ENCODE results near the gene KLHL13.

KLHL13 gene

DNA sequence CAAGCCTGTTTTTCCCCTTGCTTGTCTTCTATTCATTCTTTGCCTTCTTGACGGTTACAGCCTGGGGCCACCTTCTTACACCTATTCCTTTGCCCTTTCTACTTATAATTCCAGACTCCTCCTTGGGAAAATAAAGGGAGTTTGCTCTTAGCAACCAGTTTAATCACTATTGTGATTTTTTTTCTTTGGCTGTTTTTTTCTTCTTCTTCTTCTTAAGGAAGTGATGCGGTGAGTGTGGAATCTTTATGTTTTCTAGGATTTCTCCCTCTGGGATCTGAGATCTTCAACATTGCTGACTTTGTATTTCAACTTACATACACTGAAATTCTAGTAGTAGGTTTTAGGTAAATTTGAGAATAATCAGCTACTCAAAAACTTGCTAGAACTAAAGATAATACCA lies 1.1 kb upstream of the KLHL13 start:
- TF ChIP-seq POLR2A (IDR thresholded peaks at IDR 0.05; ENCODE audit: low read length) = no peak
- no peak for TF ChIP-seq GATA1 (IDR thresholded peaks at IDR 0.05; ENCODE audit: low read depth, low read length)
- no peak for DNase-seq

DNA sequence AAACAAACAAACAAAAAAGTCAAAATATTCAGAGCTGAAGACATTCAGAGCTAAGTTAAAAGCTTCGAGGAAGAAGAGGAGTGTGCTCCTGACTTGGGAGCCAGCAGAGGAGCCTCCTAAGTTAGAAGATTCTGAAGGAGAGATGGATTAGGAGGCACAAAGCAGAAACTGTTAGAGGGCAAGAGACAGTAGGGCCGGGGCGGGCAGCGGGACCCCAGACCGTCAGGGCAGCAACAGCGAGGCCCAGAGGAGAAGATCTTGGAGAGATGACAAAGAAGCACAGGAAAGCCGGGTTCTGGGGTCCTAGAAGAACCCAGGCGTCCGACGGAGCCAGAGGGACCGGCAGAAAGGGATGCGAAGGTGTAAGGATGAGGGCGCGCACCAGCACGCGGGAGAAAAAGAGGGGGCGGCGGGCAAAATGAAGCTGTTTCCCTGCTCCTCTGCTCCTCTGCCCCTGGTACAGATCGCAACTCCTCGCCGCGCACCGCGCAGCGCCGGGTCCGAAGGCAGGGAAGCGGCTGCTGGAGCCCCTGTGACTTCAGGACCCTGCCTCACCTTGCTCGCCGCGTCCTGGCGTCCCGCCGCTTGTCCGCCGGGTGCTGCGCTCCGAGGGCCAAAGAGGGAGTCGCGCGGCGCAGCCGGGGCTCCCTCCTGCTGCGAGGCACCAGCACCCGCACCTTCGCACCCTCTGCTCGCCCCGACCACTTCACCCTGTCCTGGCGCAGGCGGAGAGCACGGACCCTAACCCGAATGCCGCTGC lies 477 bp downstream of the KLHL13 start:
- TF ChIP-seq GATA1 (IDR thresholded peaks at IDR 0.05; ENCODE audit: low read depth, low read length) (no peak), POLR2A (IDR thresholded peaks at IDR 0.05; ENCODE audit: low read length) (no peak)
- no peak for DNase-seq

DNA sequence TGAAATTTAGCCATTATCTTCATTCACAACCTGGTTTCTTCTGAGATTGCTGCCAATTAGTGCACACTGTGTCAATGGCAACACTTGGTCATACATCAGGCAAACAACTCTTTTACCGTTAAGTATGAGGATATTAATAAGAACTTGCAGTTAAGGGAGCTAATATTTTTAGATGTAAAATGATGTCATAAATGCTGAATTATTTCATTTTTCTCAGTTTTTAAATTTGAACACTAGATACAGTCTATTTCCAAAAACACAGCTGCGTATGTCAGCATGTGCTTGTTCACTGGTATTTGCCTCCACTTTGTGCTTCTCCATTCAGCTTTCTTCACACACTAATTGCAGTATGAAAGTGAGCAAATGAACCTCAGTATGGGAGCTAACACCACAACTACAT lies 1.6 kb downstream of the KLHL13 start:
- no peak for TF ChIP-seq POLR2A (IDR thresholded peaks at IDR 0.05; ENCODE audit: low read length)
- no peak for DNase-seq

GRCh38 chrX:118109065-118109464 lies 7.5 kb downstream of the KLHL13 start:
- no peak for DNase-seq
- TF ChIP-seq GATA1 (IDR thresholded peaks at IDR 0.05; ENCODE audit: low read depth, low read length) (no peak), POLR2A (IDR thresholded peaks at IDR 0.05; ENCODE audit: low read length) (no peak)

- TF ChIP-seq GATA1 (IDR thresholded peaks at IDR 0.05; ENCODE audit: low read depth, low read length) (no peak), POLR2A (IDR thresholded peaks at IDR 0.05; ENCODE audit: low read length) (no peak)
These were observed 8.3 kb downstream of the KLHL13 start for GRCh38 chrX:118108304-118108703.

DNA sequence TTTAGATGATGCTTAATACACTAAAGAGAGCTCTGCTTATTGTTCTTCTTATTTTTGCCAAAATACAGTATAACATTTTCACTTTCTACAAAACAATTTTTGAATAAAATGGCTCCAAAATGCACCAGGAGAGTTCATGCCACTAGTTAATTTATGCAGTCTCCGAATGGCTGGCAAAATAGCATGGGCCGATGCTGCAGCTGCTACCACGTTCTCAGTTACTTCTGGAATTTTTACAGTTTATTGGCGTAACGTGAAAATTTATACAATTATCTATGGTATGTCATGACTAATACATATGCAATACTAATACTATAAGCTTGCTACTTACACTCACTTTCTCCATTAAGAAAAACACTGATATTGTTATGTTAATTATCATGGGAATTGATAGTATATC lies 16.5 kb downstream of the KLHL13 start:
- no peak for DNase-seq
- TF ChIP-seq POLR2A (IDR thresholded peaks at IDR 0.05; ENCODE audit: low read length) = no peak
- TF ChIP-seq GATA1 (IDR thresholded peaks at IDR 0.05; ENCODE audit: low read depth, low read length) = no peak

More at GRCh38 chrX:118108304-118108703, 8.3 kb downstream of the KLHL13 start:
- no peak for DNase-seq

GRCh38 chrX:118088084-118088483 lies 28.5 kb downstream of the KLHL13 start:
- DNase-seq = no peak
- TF ChIP-seq GATA1 (IDR thresholded peaks at IDR 0.05; ENCODE audit: low read depth, low read length) = no peak
- no peak for TF ChIP-seq POLR2A (IDR thresholded peaks at IDR 0.05; ENCODE audit: low read length)

- no peak for TF ChIP-seq GATA1 (IDR thresholded peaks at IDR 0.05; ENCODE audit: low read depth, low read length)
- no peak for TF ChIP-seq POLR2A (IDR thresholded peaks at IDR 0.05; ENCODE audit: low read length)
- no peak for DNase-seq
These were observed 42.4 kb downstream of the KLHL13 start for GRCh38 chrX:118074196-118074595.

- no peak for DNase-seq
- no peak for TF ChIP-seq GATA1 (IDR thresholded peaks at IDR 0.05; ENCODE audit: low read depth, low read length)
- TF ChIP-seq POLR2A (IDR thresholded peaks at IDR 0.05; ENCODE audit: low read length) = no peak
These were observed 49.6 kb downstream of the KLHL13 start for GRCh38 chrX:118066867-118067515.

- no peak for TF ChIP-seq POLR2A (IDR thresholded peaks at IDR 0.05; ENCODE audit: low read length)
- no peak for TF ChIP-seq GATA1 (IDR thresholded peaks at IDR 0.05; ENCODE audit: low read depth, low read length)
- DNase-seq = no peak
These were observed 53.6 kb downstream of the KLHL13 start for GRCh38 chrX:118062817-118063615.

DNA sequence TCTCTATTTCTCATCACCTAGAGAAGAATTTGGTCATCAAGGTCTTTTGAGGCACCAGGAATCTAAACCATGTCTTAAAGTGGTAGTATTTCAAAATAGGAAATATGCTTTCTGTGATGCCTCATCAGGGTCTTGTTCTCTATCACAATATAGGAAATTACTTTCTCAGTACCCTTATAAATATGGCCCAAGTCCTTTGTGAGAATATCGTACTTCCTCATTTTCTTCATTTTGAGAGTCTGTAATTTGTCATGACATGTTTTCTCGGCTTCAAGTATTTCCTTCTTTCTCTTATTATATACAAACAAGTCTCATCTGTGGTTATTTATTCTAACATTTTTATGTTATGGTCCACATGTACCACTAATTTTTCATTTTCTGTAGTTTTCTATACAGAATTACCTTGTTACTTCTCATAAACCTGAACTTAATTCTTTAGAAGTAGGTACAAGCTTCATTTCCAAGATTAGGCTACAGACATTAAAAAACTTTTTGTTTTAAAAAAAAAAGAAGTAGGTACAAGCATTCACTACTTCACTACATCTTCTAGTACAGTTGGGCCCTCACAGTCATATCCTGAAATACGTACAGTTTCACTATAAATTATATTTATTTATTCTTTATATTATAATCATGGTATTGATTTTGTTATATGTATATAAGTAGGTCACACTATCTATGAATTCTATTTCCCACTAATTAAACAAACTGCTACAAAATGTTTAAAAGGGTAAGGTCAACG lies 54.4 kb downstream of the KLHL13 start:
- DNase-seq = no peak
- TF ChIP-seq POLR2A (IDR thresholded peaks at IDR 0.05; ENCODE audit: low read length) (no peak), GATA1 (IDR thresholded peaks at IDR 0.05; ENCODE audit: low read depth, low read length) (no peak)

DNA sequence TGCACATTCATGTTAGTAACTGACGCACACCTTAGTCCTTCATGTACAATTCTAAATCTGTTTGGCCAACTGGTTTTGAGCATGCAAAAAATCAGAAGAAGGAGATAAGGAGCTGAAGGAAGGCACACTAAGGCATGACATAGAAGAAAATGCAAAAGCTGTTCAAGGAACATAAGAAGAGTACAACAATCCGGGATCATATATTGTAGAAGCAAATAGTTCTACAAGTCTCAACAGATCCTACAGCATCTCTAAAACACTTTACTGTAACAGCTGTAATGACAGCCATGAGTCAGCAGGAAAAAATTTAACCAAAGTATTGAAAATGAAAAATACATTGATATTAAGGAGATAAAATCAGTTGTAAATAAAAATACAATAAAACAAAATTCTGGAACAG lies 57.7 kb downstream of the KLHL13 start:
- no peak for TF ChIP-seq POLR2A (IDR thresholded peaks at IDR 0.05; ENCODE audit: low read length)
- no peak for TF ChIP-seq GATA1 (IDR thresholded peaks at IDR 0.05; ENCODE audit: low read depth, low read length)

GRCh38 chrX:118056870-118057269 lies 59.7 kb downstream of the KLHL13 start:
- no peak for DNase-seq
- no peak for TF ChIP-seq POLR2A (IDR thresholded peaks at IDR 0.05; ENCODE audit: low read length)
- TF ChIP-seq GATA1 (IDR thresholded peaks at IDR 0.05; ENCODE audit: low read depth, low read length) = no peak

More for the DNA sequence above, 57.7 kb downstream of the KLHL13 start:
- no peak for DNase-seq

- TF ChIP-seq GATA1 (IDR thresholded peaks at IDR 0.05; ENCODE audit: low read depth, low read length) (no peak), POLR2A (IDR thresholded peaks at IDR 0.05; ENCODE audit: low read length) (no peak)
These were observed 66.9 kb downstream of the KLHL13 start for GRCh38 chrX:118049713-118050112.

More at GRCh38 chrX:118049713-118050112, 66.9 kb downstream of the KLHL13 start:
- DNase-seq = peak in 1 of 2 experiments; percentile 4

Measured in erythroblast (primary cell).